ENCODE measurements around the gene TANC1. TPM values are rescaled to one million over a fixed set of nuclear protein-coding genes. Genes with fewer than 3 reads are reported as not detected.
A peak's percentile ranks its signal among the peaks of the same experiment; 100 is the strongest.

Gene TANC1
- total and polyA plus RNA-seq, 2 donors (not counting 3 experiments of a cell fraction or from before 2014, with no cell fraction given): 58.9 to 99.4 TPM

GRCh38 chr2:159137511-159138241, 169.2 kb downstream of the TANC1 start:
- intact Hi-C loops (cut with micrococcal nuclease): loop anchor here (5.0 kb wide), 1 partner anchor 575 kb away; the partner anchor contains the start of gene MARCHF7
- BruUV-seq (replicated peaks): TSS peak; percentile 1
- no peak overlapping the region for H3K4me2 ChIP-seq (ENCODE audit: insufficient read depth, low read length)

More at GRCh38 chr2:159137511-159138241, 169.2 kb downstream of the TANC1 start:
- DNase-seq (ENCODE audit: low read depth, low spot score) (no peak), FAIRE-seq (no peak)
- Histone ChIP-seq H3K27me3 (ENCODE audit: control insufficient read depth in 2 of 2, insufficient read depth in 2 of 2, low read length in 2 of 2) (no peaks in the 10 kb centered on the region), H3K9me3 (replicated peaks; ENCODE audit: control insufficient read depth, insufficient read depth, low read length) (no peaks in the 10 kb centered on the region), H3K9me1 (replicated peaks; ENCODE audit: control insufficient read depth, extremely low read depth, insufficient read depth, low read length) (no peaks in the 10 kb centered on the region), H3K4me1 (ENCODE audit: control insufficient read depth, extremely low read depth, insufficient read depth, low read length) (peaks cover 80% of the 10 kb centered on the region), H3K36me3 (ENCODE audit: control insufficient read depth in 2 of 2, extremely low read depth in 1 of 2, insufficient read depth in 2 of 2, low read length in 2 of 2) (peaks cover 0 to 5% of the 10 kb centered on the region in 2 experiments), H3K27ac (ENCODE audit: insufficient read depth, low read depth, low read length) (peak overlapping the region; percentile 98), H4K20me1 (replicated peaks; ENCODE audit: control insufficient read depth, extremely low read depth, insufficient read depth, low read length) (no peaks in the 10 kb centered on the region), H3K4me3 (replicated peaks in 1 of 3; ENCODE audit: insufficient read depth in 1 of 3, low read depth in 1 of 3, low read length in 3 of 3) (no peak overlapping the region), H3K79me2 (ENCODE audit: control insufficient read depth, insufficient read depth, low read length) (peaks cover 38% of the 10 kb centered on the region), H2AFZ (ENCODE audit: low read depth, low read length) (no peak overlapping the region), H3K9ac (replicated peaks; ENCODE audit: extremely low read depth, insufficient read depth, low read length) (no peak overlapping the region)
- ChIA-PET POLR2A (interaction anchor here (1.1 kb wide), 1 partner anchor 13 kb away, joined by 4 read pairs; no protein-coding TSS in a partner anchor), CTCF (interaction anchor here (0.8 to 7.2 kb wide), 3 partner anchors 12 to 31 kb away, joined by 3 to 65 read pairs (median 11); no protein-coding TSS in a partner anchor)
- TF ChIP-seq MYC (IDR thresholded peaks at IDR 0.05; ENCODE audit: low read depth, low read length) (no peak), MAX (IDR thresholded peaks at IDR 0.05; ENCODE audit: insufficient read depth, insufficient read length) (no peak), POLR2AphosphoS5 (IDR thresholded peaks at IDR 0.05; ENCODE audit: insufficient read depth, low read depth, low read length) (no peak), EZH2 (IDR thresholded peaks at IDR 0.05; ENCODE audit: borderline replicate concordance, low read depth, low read length, severe bottlenecking) (no peak), GATA2 (IDR thresholded peaks at IDR 0.05; ENCODE audit: insufficient read depth, insufficient read length, low read depth, low read length) (no peak), CTCF (IDR thresholded peaks at IDR 0.05; ENCODE audit: extremely low read depth in 1 of 2, insufficient read depth in 1 of 2, low read depth in 1 of 2, low read length in 2 of 2) (no peak), POLR2A (IDR thresholded peaks at IDR 0.05; ENCODE audit: low read depth, low read length) (no peak), FOS (IDR thresholded peaks at IDR 0.05; ENCODE audit: borderline replicate concordance, insufficient read depth, low read length) (no peak), JUN (IDR thresholded peaks at IDR 0.05; ENCODE audit: borderline replicate concordance, insufficient read depth, insufficient read length, low read depth) (no peak)
- dilution Hi-C loops (cut with MboI; ENCODE audit: extremely low pct_ligation_motif_present, low sequenced_read_pairs): no loop called here
